Colon (tissue), 2 donors: Measurements from ENCODE around the gene SLC8B1.

Source experiments
- FAIRE-seq: peaks from 2 replicates; lab custom pipeline; 2012; peaks lifted over from hg19 to GRCh38; lab: Jason Lieb, UNC
- donor health status: control.
- donor health status: control.

Gene SLC8B1

DNA sequence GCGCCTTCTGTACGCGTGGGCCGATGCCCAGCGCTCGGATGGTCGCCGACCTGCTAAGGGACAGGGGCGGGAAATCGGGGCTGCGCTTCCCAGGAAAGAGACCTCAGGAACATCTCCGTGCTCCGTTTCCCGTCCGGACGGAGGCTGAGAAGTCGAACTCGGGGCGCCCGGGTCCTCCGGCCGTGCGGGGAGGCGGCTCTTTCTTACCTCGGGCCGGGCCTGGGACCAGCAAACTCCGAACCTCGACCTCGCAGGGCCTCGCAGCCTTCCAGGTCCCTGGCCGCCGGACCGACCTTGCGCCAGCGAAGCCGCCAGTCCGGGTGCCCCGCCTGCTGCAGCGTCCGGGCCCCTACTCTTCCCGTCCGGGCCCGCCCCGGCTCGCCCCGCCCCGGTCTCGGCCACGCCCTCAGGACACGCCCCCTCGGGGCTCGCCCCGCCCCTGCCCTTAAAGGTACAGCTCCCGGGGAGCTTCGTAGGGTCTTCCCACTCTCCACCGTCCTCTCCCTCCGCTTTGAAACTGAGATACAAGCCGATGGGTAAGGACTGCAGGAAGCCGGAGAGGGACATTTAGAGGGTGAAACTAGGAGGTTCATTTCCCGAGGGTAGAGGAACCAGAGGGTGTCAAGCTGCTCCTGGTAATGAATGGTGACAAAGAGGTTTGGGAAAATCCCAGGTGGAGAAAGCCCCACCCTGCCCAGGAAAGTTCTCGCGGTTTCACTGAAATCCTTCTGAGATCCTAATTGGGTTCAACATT is at the start of gene SLC8B1:
SLC8B1 (minus strand) TSS at position 324 of the 754 bp plus-strand sequence. CDS start 2,231 bp downstream, outside the sequence.
- no peak for FAIRE-seq

GRCh38 chr12:113382206-113382605 is 47.3 kb upstream of the SLC8B1 start:
- no peak for FAIRE-seq

DNA sequence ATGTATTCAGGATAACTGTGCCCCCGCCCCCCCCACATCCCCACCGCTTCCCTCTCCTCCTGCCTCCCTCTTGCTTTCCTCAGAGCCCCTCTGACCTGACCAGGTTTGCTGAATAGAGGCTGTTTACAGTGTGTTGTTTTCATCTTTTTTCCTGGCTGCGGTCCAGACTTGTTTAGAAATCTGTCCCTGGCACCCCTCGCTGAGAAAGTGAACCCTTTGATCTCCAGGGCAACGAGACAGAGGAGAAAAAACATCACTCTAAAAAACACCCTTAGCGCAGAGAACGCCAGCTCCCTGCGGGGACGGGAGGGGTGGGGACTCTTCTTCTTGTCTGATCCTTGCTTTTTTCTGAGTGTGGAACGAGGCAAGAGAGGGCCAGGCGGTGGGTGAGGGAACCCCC is 46.3 kb upstream of the SLC8B1 start:
- no peak for FAIRE-seq

DNA sequence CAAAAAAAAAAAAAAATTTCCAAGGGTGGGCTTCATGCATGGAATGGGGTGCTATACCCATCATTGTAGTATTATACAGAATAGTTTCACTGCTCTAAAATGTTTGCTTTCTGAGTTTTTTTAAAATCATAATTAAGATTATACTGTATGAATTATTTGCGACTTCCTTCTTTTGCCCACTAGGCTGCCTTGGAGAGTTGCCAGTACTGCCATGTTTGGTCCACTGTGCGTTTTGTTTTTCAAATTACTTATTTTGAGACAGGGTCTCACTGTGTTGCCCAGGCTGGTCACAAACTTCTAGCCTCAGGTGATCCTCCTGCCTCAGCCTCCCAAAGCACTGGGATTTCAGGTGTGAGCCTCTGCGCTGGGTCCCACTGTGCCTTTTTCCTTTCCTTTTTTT is 43.4 kb upstream of the SLC8B1 start:
- no peak for FAIRE-seq

GRCh38 chr12:113374823-113375428 is 40.0 kb upstream of the SLC8B1 start:
- no peak for FAIRE-seq

DNA sequence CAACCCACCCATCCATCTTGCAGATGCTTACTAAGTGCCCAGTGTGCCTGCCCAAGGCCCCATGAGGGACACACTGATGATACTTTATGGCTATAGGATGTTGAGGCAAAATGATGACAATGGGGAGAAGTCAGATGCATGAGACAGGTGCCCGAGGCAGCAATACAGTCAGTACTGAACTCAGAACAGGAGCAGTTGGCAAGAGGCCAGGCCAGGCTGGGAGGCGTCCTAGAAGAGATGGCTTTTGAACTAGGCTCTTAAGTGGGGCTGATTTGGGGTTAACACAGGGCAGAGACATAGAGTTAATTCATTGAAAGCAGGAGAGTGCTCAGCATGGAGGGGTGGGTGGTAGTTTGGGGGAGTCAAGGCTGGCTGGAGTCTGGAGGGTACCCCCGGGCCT is 39.1 kb upstream of the SLC8B1 start:
- FAIRE-seq: no peak

GRCh38 chr12:113373440-113373839 is 38.5 kb upstream of the SLC8B1 start:
- no peak for FAIRE-seq

- FAIRE-seq: no peak
These were observed 37.5 kb upstream of the SLC8B1 start for GRCh38 chr12:113372371-113372770.

DNA sequence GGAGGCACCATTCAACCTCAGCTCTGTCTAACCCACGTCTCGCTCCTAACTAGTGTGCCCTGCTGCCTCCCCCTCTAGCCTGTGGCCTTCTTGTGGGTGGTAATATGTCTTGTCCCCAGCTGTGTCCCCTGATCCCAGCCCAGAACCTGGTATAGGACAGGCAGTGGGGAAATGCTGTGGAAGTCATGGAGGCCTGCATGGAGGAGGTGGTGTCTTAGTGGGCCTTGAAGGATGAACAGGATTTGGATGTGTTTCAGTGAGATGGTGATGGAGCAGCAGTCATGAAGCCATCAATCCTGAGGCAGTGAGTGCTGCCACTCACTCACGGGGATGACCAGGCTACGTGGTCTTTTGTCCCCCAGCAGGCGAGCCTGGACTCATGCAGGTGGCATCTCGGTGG is 36.9 kb upstream of the SLC8B1 start:
- FAIRE-seq: no peak

DNA sequence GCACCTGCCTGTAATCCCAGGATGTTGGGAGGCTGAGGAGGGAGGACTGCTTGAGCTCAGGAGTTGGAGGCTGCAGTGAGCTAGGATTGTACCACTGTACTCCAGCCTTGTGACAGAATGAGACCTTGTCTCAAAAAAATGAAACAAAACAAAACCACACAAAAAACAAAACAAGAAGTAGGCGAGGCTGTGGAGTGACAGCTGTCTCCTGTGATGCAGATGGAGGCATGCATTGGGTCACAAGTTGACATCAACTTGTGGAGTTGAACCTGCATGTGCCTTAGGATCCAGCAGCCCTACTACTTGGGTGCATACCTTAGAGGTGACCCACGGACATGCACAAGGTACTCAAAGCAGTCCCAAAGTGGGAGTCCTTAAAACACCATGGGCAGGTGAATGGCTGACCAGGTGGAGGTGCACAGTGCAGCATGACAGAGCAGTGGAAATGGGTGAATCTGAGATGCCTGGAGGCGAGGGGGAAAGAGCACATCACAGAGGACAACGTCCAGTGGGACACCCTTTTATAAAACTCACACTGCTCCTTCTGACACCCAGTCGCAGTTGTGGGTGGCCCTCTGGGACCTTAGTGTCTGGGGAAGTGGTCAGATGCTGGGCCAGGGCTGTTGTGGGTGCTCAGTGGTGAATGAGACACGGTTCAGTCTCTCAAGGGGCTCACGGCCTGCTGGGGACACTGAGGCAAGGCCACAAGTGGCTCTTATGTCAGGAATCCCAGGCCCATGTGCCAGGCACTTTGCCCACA is 36.2 kb upstream of the SLC8B1 start:
- FAIRE-seq: no peak

GRCh38 chr12:113369391-113369985 is 34.6 kb upstream of the SLC8B1 start:
- FAIRE-seq: no peak

- FAIRE-seq: no peak
These were observed 33.4 kb upstream of the SLC8B1 start for GRCh38 chr12:113368331-113368730.

GRCh38 chr12:113366827-113367226 is 31.9 kb upstream of the SLC8B1 start:
- FAIRE-seq: no peak

DNA sequence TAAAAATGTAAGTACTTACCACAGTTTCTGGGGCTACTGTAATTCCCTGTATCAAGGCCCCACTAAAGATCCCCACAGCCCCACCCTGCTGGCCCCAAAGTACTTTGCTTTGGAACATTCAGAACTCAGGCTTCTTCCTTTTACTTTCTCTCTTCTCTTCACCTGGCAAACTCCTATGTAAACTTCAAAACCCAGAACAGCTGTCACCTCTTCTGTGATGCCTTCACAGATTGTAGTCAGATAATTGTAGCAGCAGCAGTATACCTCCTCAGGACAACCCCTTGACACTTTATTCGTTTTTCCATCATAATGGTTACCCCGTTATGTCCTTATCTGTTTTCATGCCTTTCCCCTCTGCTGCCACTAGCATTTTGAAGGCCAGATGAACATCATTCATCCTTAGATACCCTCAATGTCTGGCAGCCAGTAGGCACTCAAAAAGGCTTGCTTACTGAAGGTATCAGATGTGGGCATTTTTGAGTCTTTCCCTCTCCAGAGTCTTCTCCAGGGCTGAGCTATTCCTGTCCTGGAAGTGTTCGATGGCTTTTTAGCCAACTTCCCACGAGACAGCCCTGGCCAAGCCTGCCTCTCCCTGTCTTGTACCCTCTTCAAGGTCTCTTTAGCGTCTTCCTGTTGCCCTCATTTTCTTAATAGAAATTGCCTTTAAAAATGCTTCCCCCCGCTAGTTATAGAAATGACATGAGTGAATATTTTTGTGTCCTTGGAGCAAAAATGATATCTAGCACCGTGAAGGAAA is 30.9 kb upstream of the SLC8B1 start:
- no peak for FAIRE-seq

DNA sequence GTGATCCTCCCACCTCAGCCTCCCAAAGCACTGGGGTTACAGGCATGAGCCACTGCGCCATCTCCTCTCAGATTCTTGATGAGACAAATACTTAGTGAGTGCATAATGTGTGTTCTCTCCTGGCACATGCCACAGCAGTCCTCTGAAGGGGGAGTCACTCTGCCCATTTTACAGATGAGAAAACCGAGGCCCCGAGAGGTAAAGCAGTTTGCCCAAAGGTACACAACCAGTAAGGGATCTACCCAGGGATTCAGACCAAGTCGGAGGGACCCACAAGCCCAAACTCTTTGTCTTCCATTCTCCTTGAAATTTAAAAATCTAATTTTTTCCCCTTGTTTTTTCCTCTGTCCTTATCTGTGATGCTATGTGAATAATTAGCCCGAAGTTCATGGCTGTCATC is 29.8 kb upstream of the SLC8B1 start:
- FAIRE-seq: no peak

- no peak for FAIRE-seq
These were observed 26.9 kb upstream of the SLC8B1 start for GRCh38 chr12:113361574-113362370.

GRCh38 chr12:113359939-113360748 is 25.2 kb upstream of the SLC8B1 start:
- no peak for FAIRE-seq

DNA sequence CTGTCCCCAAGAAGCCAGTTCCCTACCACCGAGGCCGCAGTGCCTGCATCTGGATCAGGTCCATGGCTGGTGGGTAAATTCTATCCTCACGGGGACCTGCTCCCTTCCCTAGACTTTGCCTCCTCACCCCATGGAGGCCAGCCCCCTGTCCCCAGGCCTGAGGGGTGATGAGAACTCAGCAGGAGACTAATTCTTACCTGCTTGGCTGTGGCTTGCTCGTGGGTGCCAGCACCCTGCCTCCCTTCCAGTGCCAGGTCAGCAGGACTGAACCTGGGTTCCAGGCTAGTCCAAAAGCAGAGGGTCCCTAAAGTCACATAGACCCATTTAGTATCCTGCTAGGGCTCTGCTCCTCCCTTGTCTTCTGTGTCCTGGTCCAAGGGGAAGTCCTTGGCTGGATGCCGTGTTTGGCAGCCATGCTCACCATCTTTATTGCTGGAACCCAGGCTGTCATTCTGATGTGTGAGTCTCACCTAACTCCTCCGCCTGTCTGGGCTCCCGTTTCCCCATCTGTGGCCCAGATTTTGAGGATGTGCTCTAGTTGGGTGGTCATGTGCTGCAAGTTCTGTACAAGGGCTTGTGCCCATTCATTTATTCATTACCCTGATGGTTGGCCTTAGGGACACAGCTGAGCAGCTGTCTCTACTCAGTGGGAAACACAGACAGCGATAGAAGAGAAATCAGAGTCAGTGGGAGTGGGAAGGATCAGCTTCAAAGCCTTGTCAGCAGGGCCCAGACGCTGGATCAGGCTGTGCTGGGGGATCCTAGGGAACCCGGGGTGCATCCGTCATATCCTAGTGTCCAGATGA is 24.4 kb upstream of the SLC8B1 start:
- FAIRE-seq: no peak

DNA sequence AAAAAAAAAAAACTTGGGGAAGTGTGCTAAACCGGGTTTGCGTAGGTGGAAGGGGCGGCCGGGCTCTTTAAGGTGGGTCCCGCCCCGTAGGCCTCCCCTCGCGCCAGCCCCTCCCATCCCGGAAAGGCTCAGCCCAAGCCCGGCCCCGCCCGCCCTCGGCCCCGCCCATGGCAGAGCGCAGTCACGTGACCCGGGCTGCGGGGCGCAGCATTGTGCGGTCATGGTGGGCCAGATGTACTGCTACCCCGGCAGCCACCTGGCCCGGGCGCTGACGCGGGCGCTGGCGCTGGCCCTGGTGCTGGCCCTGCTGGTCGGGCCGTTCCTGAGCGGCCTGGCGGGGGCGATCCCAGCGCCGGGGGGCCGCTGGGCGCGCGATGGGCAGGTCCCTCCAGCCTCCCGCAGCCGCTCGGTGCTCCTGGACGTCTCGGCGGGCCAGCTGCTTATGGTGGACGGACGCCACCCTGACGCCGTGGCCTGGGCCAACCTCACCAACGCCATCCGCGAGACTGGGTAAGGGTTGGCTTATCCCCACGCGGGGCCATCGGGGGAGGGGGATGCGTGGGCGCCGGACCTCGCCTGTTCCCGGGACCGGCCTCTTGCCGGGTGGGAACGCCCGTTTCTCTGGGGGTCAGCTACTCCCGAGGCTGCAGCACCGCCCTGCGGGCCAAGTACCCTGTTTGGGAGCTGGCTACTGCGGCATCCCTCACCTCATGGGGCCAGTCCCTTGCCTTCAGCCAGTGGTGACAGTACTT is 23.6 kb upstream of the SLC8B1 start, which contains the start of gene PLBD2:
PLBD2 (plus strand) TSS at position 207 of the 752 bp plus-strand sequence; CDS start at position 221, 14 bp downstream.
- FAIRE-seq: no peak
